Measurements from ENCODE around the gene TEKT2. TPM values are rescaled to one million over a fixed set of nuclear protein-coding genes. Genes with fewer than 3 reads are reported as not detected.

TEKT2 gene
- total RNA-seq, 4 donors from 2014 or later: 0.90 TPM; not detected in 3

DNA sequence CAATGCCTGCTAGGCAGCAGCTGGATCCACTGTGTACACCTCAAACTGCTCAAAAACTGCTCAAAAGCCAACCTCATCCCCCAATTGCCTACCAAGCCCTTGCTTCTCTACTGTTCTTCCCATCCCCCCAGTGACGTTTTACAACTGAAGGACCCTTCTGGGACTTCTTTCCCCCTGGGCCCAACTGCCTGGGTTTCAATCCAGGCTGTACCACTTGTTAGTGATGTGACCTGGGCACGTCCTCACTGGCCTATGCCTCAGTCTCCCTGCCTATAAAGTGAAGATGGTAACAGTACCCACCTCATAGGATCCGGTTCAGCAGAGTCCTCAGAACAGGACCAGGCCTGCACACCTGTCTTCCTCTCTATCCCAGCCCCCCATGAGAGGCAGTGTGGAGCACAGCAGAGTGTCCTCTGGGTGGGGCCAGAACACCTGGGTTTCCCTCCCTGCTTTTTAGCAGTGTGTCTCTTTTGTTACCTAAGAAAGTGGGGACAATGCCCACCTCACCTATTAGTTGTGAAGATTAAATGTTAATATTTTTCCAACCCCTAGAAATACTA, 1.9 kb upstream of the TEKT2 start:
- peaks cover 0 to 13% (median 12%) of the 10 kb centered on the region in 4 donors for H3K4me1 ChIP-seq
- no peaks in the 10 kb centered on the region for H3K36me3 ChIP-seq
- H3K4me3 ChIP-seq: no peak overlapping the region
- H3K27ac ChIP-seq: no peak overlapping the region
- H3K9me3 ChIP-seq: no peaks in the 10 kb centered on the region
- WGBS, 2 donors: 61 to 67% methylated on average over 3 of the region's 3 CpGs
- DNase-seq (ENCODE audit: low spot score in 2 of 2): no peak
- peaks cover 0 to 31% of the 10 kb centered on the region in 2 donors for H3K27me3 ChIP-seq
- TF ChIP-seq EP300 (IDR thresholded peaks at IDR 0.05) (no peak), POLR2A (IDR thresholded peaks at IDR 0.05) (no peak)
- TF ChIP-seq, protein P1, sequence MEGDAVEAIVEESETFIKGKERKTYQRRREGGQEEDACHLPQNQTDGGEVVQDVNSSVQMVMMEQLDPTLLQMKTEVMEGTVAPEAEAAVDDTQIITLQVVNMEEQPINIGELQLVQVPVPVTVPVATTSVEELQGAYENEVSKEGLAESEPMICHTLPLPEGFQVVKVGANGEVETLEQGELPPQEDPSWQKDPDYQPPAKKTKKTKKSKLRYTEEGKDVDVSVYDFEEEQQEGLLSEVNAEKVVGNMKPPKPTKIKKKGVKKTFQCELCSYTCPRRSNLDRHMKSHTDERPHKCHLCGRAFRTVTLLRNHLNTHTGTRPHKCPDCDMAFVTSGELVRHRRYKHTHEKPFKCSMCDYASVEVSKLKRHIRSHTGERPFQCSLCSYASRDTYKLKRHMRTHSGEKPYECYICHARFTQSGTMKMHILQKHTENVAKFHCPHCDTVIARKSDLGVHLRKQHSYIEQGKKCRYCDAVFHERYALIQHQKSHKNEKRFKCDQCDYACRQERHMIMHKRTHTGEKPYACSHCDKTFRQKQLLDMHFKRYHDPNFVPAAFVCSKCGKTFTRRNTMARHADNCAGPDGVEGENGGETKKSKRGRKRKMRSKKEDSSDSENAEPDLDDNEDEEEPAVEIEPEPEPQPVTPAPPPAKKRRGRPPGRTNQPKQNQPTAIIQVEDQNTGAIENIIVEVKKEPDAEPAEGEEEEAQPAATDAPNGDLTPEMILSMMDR (IDR thresholded peaks at IDR 0.05): no peak

DNA sequence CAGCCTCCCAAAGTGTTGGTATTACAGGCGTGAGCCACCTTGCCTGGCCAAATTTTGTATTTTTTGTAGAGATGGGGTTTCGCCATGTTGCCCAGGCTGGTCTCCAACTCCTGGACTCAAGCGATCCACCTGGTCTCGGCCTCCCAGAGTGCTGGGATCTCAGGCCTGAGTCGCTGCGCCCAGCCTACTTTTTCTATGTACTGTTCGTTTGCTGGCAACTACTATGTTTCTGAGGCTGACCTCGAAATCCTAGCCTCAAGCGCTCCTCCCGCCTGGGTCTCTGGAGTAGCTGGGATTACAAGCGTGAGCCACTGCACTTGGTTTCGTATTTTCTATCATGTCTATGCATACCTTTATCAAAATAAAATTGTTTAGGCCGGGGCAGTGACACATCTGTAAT, 675 bp upstream of the TEKT2 start:
- H3K4me3 ChIP-seq: no peak overlapping the region
- 89% methylated on average over 13 of the region's 13 CpGs for WGBS, 2 donors
- H3K4me1 ChIP-seq: peaks cover 0 to 15% (median 15%) of the 10 kb centered on the region in 4 donors
- TF ChIP-seq EP300 (IDR thresholded peaks at IDR 0.05) (no peak), POLR2A (IDR thresholded peaks at IDR 0.05) (no peak)
- TF ChIP-seq, protein P1 (IDR thresholded peaks at IDR 0.05): no peak
- H3K9me3 ChIP-seq: no peaks in the 10 kb centered on the region
- no peak for DNase-seq (ENCODE audit: low spot score in 2 of 2)
- H3K27ac ChIP-seq: no peak overlapping the region
- no peaks in the 10 kb centered on the region for H3K36me3 ChIP-seq
- peaks cover 0 to 31% of the 10 kb centered on the region in 2 donors for H3K27me3 ChIP-seq

DNA sequence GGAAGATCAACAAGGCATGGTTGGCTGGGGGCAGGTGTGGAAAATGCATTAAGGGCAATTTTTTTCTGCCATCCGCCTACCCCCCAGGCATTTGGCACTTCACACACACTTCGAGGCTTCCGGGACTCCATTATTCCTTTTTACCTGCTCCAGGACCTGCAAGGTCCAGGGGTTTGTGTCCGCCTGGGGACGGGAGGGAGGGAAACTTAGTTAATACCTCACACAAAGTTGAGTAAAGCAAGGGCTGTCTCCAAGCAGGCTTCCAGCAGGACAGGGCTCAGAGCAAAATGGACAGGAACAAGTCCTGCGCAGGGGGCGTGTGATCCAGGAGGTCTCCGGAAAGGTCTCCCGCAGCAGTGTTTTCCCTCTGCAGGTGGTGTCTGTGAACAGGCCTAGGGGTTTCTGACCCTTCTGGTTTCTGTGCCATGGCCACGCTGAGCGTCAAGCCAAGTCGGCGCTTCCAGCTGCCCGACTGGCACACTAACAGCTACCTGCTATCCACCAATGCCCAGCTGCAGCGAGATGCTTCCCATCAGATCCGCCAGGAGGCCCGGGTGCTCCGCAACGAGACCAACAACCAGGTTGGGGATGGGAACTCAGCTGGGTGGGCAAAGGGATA, 712 bp downstream of the TEKT2 start:
- Histone ChIP-seq H3K27ac (peak overlapping the region in 2 of 4 donors; percentile 2 to 55), H3K4me1 (peaks cover 0 to 22% (median 21%) of the 10 kb centered on the region in 4 donors), H3K9me3 (no peaks in the 10 kb centered on the region), H3K36me3 (no peaks in the 10 kb centered on the region), H3K27me3 (peaks cover 0 to 31% of the 10 kb centered on the region in 2 donors), H3K4me3 (peak overlapping the region; percentile 11 to 51 (median 31))
- TF ChIP-seq POLR2A (IDR thresholded peaks at IDR 0.05) (no peak), EP300 (IDR thresholded peaks at IDR 0.05) (no peak)
- TF ChIP-seq, protein P1 (IDR thresholded peaks at IDR 0.05): no peak
- 48 to 58% methylated on average over 16 to 19 of the region's 19 CpGs for WGBS, 2 donors
- no peak for DNase-seq (ENCODE audit: low spot score in 2 of 2)

DNA sequence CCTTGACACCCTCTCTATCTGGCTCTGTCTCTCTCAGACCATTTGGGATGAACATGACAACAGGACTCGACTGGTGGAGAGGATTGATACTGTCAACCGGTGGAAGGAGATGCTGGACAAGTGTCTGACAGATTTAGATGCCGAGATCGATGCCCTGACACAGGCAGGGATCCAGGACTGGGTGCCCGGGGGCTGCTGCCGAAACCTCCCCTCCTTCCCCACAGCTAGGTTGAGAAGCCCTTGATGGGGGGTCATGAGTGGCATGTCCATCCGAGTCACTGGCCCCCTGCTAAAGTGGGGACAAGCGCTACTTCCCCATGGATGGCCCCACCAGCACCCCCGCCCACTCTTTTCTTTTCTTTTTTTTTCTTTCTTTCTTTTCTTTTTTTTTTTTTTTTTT, 1.2 kb downstream of the TEKT2 start:
- Histone ChIP-seq H3K4me3 (no peak overlapping the region), H3K36me3 (no peaks in the 10 kb centered on the region), H3K27me3 (peaks cover 0 to 31% of the 10 kb centered on the region in 2 donors), H3K4me1 (peaks cover 0 to 27% (median 24%) of the 10 kb centered on the region in 4 donors), H3K27ac (no peak overlapping the region), H3K9me3 (no peaks in the 10 kb centered on the region)
- WGBS, 2 donors: 82 to 83% methylated on average over 9 of the region's 9 CpGs
- DNase-seq (ENCODE audit: low spot score in 2 of 2): no peak
- TF ChIP-seq POLR2A (IDR thresholded peaks at IDR 0.05) (no peak), EP300 (IDR thresholded peaks at IDR 0.05) (no peak)
- TF ChIP-seq, protein P1 (IDR thresholded peaks at IDR 0.05): no peak
